Measurements from ENCODE around the gene GOLGA6L10.
A peak's percentile ranks its signal among the peaks of the same experiment; 100 is the strongest.
"Not testable (repeated sequence)": the region's sequence is repeated elsewhere in the genome, so short reads cannot be mapped to it uniquely, and the experiment has no call there.

Gene GOLGA6L10

DNA sequence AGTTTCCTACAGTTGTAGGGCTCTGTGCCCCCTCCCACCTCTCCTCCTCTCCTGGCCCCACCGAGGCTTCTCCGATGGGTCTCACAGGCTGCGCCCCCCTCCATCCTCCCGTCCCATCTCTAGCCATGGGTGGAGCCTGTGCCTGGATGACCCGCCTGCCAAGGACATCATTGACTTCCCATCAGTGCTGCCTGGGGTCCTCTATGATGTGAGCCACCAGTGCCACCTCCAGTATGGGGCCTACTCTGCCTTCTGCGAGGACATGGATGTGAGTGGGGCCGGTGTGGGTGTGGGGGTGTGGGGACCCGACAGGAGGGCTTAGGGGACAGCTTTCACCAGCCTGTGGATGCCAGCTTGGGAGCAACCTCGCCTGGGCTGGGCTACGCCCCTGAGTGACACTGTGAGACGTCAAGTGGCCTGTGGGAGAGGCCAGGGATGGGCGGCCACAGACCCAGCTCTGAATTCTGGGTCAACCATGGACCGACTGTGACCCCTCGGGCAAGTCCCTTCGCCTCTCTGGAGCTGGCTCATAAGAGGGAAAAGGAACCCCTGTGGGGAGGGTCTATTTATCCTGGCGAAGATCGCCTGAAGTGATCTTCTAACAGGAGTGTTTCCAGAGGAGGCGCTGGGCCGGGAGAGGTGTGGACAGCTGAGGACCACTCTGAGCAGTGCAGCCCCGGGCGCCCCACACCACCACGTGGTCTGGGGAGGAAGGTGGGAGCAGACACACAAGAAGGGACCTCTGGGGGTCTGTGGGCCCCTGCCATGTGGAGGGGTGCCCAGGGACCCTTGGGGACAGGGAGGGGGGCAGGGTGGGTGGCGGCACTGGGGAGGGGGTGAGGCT lies 32.8 kb downstream of the GOLGA6L10 start:
- not testable (repeated sequence) for DNase-seq

DNA sequence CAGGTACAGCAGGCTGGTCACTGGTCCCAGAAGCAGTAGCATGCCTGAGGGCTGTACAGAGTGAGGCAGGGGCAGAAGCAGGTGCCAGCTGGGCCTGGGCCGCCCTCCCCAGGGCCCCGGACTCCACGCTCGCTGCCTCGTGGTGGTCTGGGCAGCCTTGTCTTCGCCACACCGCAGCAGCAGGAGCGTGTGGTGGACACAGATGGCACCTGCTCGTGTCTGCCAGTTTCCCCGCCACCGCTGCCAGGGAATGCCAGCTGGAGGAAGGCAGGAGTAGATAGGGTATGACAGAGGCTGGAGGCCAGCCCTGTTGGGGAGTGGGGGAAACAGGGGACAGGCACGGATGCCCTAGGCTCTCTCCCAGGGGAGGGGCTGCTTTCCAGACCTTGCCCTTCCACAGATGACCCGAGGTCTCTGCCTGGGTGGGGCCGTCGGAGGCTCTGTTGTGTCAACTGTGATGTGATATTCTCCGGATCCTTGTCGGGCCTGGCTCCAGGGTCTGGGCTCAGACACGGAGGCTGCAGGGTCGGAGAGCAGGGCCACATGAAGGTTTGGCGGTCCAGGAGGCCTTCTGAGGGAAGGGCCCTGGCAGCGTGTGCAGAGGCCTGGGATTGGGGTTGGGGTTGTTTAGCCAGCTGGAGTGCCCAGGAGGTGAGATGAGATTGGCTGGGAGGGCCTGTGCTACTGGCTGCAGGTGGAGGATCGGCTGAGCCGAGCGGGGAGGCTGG lies 33.6 kb downstream of the GOLGA6L10 start:
- no peak for DNase-seq

GRCh38 chr15:82314769-82315518 lies 34.3 kb downstream of the GOLGA6L10 start:
- no peak for DNase-seq

GRCh38 chr15:82313951-82314768 lies 35.1 kb downstream of the GOLGA6L10 start:
- DNase-seq = not testable (repeated sequence)

DNA sequence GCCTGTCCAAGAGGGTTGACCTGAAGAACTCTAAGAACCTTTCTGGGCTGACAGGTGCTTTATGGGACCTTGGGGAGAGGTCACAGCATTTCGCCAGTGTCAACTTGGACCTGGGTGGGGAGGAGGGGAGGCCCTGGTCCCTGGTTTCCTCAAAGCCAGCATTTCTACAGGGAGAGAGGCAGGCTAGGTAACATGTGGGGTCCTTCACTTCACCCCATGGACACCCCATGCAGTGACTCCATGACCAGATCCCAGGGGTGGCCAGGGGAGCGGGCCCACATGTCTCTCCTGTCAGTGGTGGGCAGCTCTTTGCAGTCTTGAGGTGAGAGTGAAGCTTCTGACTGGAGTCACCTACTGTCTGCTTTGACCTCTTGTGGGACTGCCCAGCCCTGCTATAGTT lies 35.8 kb downstream of the GOLGA6L10 start:
- peak; percentile 23 for DNase-seq

- peak; percentile 23 for DNase-seq
Observed at GRCh38 chr15:82312586-82313349, 36.5 kb downstream of the GOLGA6L10 start.

- not testable (repeated sequence) for DNase-seq
Observed at GRCh38 chr15:82311321-82311720, 38.0 kb downstream of the GOLGA6L10 start.

DNA sequence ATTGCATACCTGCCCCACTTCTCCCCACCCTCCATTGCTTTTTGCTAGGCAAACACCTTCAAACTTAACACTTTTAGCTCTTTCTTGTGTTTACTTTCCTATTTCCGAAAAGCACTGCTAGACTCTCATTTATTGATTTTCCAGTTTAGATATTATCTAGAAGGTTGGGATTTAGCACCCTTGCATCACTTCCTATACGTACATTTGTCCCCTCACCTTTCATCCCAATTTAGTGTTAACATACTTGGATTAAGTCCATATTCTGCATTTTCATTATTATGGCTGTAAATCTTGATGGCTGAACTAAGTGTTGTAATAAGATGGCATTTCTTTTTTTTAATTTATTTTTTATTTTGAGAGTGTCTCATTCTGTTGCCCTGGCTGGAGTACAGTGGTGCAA lies 39.5 kb downstream of the GOLGA6L10 start:
- no peak for DNase-seq

DNA sequence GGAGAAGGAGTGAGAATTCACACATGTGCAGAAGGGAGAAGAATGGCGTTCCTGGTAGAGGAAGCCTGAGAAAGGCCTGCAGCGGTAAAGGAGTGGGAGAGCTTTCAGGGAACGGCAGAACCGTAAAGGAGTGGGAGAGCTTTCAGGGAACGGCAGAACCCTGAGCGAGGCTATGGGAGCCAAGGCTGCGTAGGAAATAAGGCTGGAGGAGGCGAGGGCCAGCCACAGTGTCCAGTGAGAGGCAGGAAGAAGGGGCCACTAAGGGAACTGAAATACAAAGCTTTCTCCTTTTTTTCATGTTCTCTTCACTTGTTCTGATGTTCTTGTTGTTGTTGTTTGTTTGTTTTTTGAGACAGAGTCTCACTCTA lies 41.6 kb downstream of the GOLGA6L10 start:
- no peak for DNase-seq

DNA sequence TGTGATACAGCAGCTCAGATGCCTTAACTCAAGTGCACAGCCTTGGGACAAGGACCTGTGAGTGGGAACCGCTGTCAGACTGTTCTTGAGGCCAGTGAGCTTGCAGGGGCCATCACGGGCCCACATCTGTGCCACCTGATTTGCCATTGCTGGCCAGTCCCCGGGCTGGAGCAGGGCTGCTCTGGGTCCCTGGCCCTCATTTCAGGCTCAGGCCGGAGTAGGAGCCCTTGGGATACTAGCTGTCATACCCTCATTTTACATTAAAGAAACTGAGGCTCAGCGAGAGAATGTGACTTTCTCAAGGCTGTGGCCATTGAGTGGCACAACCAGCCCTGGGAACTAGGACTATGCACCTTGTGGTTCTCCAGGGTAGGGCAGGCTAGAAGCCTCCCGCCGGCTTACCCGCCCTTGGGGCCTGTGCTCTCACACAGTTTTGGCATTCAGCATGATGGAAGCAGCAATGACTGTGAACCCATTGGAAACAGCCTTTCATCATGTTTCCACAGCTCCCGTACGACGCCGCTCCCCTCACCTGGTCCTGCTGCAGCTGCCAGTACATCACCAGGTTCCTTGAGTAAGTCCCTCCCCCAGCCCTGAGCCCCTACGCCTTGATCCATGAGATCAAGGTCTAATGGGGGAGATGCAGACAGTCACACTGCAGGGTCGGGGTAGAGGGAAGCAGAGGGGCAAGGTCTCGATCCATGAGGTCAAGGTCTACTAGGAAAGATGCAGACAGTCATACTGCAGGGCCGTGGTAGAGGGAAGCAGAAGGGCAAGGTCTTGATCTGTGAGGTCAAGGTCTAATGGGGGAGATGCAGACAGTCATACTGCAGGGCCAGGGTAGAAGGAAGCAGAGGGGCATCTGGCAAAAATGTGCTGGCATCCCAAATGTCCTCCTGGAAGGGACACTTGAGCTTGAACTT lies 42.2 kb downstream of the GOLGA6L10 start:
- DNase-seq = peak; percentile 44

DNA sequence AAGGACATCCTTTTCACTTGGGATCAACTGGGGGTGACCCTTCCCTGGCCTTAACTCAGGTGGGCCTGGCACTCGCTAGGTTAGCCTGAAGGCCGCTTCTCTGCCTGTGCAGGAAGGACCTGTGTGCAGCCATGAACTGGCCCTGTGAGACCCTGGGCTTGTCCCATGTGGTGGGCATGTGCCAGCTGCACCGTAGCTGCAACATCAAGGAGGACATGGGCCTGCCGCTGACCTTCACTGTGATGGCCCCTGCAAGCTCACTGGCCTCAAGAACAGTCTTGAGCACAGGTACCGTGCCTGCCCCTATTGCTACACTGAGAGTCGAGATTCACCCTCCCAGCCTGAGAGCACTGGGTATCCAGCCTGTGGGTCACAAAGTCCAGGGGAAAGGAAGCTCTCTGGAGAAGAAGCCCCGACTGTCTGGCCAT lies 43.6 kb downstream of the GOLGA6L10 start:
- DNase-seq = peak; percentile 42

GRCh38 chr15:82304778-82305090 lies 44.5 kb downstream of the GOLGA6L10 start:
- no peak for DNase-seq

DNA sequence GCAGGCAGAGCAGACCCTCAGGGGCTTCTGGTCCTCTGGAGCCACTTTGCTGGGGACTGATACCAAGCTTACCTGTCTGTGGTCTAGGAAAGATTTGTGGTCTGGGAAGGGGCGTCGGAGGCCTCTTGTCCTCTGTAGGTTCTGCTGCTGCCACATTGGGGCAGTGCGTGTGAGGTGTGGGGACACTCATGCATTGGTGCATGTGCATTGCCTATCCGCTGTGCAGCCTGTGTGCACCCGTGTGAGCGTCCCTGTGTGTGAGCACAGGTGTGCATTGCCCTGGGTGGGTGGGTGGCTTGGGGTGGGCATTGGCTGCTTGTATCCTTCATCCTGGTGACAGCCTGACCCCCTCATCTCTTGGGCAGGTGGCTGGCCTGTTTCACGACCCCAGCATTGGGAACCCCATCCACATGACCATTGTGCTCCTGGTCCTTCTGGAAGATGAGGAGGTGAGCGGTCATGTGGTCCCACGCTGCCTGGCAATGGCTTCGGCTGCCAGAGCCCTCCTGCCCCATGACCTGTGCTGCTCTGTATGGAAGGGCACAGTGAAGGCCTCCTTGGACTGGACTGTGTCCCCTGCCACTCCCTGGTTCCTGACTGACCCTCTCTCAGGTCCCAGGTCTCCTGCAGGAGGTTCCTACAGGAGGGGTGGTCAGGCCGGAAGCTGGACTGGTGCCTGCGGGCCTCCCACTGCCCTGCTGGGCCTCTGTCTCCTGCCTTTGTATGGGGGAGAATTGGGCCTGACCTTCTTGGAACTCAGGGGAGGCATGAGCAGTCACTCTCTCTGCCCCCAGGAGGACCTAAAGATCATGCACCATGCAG lies 45.1 kb downstream of the GOLGA6L10 start:
- no peak for DNase-seq

GRCh38 chr15:82301296-82302016 lies 47.8 kb downstream of the GOLGA6L10 start:
- no peak for DNase-seq

- DNase-seq = no peak
Observed at GRCh38 chr15:82300883-82301282, 48.4 kb downstream of the GOLGA6L10 start.

- not testable (repeated sequence) for DNase-seq
Observed at GRCh38 chr15:82300326-82300725, 48.9 kb downstream of the GOLGA6L10 start.

- not testable (repeated sequence) for DNase-seq
Observed at GRCh38 chr15:82299511-82299914, 49.8 kb downstream of the GOLGA6L10 start.

- peak; percentile 71 for DNase-seq
Observed at GRCh38 chr15:82298520-82298919, 50.8 kb downstream of the GOLGA6L10 start.

- no peak for DNase-seq
Observed at GRCh38 chr15:82298032-82298431, 51.2 kb downstream of the GOLGA6L10 start.
